Effector memory CD8-positive, alpha-beta T cell (primary cell): ENCODE results near the gene B3GAT3.

Experiments
- ATAC-seq: fragments of 150-1000 bp; cut with Tn5 transposase; replicated peaks from 2 replicates; pipeline ENCODE4 v1.10.0; 2021; ENCODE audit warnings: mild to moderate bottlenecking, moderate library complexity
- DNase-seq, 3 experiments: peaks; one replicate each; pipeline ENCODE4 v3.0.0; 2021
- H3K27ac Mint-ChIP-seq, 2 donors: one replicate each; pipeline ENCODE4 v1.8.0; 2022; ENCODE audit warnings: mild to moderate bottlenecking in 2 of 2, mixed read lengths in 2 of 2, moderate library complexity in 2 of 2
- H3K27me3 Mint-ChIP-seq, 2 donors: one replicate each; pipeline ENCODE4 v1.8.0; 2022; ENCODE audit warnings: mixed read lengths in 2 of 2
- H3K36me3 Mint-ChIP-seq: one replicate; pipeline ENCODE4 v1.8.0; 2022; ENCODE audit warnings: mild to moderate bottlenecking, moderate library complexity, mixed read lengths; ENCODE audit not compliant: insufficient read depth
- H3K4me1 Mint-ChIP-seq, 2 donors: one replicate each; pipeline ENCODE4 v1.8.0; 2022; ENCODE audit warnings: low read depth in 2 of 2, mixed read lengths in 2 of 2
- H3K4me3 Mint-ChIP-seq, 2 donors: one replicate each; pipeline ENCODE4 v1.8.0; 2022; ENCODE audit warnings: mild to moderate bottlenecking in 2 of 2, mixed read lengths in 2 of 2, moderate library complexity in 2 of 2
- H3K9me3 Mint-ChIP-seq, 2 donors: one replicate each; pipeline ENCODE4 v1.8.0; 2022; ENCODE audit warnings: mixed read lengths in 2 of 2
- total RNA-seq, 9 experiments: gene quantifications; one replicate each; lab custom pipeline; 2026; lab: John Stamatoyannopoulos, UW

The B3GAT3 gene
- total RNA-seq: 25.5 to 54.0 (median 39.7) reads per million in 9 experiments

DNA sequence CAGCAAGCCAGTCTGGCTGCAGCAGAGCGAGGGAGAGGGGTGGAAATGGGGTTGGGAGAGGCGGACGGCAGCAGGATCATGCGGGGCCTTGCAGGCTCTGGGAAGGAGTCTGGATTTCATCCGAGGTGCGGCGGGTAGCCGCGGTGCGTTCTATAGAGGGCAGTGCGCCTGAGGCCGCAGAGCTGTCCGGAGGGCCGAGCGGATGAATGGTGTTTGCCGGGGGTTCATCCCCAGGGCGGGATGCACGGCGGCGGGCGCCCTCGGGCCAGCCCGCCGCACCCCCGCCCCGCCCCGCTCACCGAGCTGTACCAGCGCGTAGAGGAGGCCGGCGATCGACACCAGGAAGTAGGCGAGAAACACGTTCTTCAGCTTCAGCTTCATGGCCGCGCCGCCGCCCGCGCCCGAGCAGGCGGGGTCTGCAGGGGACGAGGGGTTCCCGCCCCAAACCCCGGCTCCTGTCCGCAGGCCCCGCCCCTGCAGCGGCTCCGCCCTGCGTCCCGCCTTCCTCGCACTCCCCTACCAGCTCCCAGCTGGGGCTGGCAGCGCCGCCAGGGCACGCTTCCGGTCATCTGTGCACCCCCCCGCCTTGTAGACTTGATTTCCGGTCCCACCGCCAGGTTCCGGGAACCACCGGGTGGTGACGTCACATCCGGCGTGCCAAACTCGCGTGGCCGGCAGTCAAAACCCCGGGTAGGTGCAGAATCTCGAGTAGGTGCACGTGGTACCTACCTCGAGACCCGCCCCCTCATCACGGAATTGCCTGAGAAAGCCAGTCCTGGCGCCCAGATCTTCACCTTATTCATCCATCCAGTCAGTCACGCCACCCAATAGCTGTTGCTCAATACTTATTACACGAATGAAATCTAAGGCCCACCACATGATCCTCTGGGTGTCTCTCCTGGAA is at the start of gene B3GAT3:
B3GAT3 (minus strand) TSS at position 420 of the 904 bp plus-strand sequence; CDS start at position 381, 39 bp downstream.
- Mint-ChIP-seq H3K4me1 (peaks cover 18 to 20% of the 10 kb centered on the region in 2 donors), H3K9me3 (no peaks in the 10 kb centered on the region), H3K4me3 (peak within 1 kb of the TSS; percentile 80 to 91), H3K27ac (peak within 1 kb of the TSS; percentile 92 to 97), H3K27me3 (no peaks in the 10 kb centered on the region), H3K36me3 (peaks cover 44% of the 10 kb centered on the region)
- peak; percentile 95 to 97 (median 96) for DNase-seq
- peak; percentile 85 for ATAC-seq

DNA sequence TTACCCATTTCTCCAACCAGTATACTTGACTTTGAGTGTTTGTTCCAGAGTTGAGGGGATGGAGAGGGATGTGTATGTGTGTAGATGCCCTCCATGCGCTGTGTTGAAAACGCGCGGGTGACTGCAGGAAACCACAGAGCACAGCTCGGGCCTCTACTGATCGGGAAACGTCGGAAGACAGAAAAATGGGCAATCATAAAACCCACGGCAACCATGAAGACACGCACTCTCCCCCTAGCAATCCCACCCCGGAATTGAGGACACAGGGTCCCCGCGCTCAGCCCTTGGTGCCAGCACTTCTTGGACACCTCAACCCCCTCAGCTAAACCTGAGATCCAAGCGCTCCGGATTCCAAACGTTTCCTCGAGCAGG is 49.4 kb upstream of the B3GAT3 start:
- ATAC-seq (peak; percentile 40), DNase-seq (peak in 1 of 3 experiments; percentile 28)
- Mint-ChIP-seq H3K4me1 (peaks cover 21 to 47% of the 10 kb centered on the region in 2 donors), H3K9me3 (no peaks in the 10 kb centered on the region), H3K27me3 (no peaks in the 10 kb centered on the region), H3K36me3 (peaks cover 38% of the 10 kb centered on the region), H3K4me3 (peak overlapping the region; percentile 97 to 99), H3K27ac (peak overlapping the region; percentile 95)

DNA sequence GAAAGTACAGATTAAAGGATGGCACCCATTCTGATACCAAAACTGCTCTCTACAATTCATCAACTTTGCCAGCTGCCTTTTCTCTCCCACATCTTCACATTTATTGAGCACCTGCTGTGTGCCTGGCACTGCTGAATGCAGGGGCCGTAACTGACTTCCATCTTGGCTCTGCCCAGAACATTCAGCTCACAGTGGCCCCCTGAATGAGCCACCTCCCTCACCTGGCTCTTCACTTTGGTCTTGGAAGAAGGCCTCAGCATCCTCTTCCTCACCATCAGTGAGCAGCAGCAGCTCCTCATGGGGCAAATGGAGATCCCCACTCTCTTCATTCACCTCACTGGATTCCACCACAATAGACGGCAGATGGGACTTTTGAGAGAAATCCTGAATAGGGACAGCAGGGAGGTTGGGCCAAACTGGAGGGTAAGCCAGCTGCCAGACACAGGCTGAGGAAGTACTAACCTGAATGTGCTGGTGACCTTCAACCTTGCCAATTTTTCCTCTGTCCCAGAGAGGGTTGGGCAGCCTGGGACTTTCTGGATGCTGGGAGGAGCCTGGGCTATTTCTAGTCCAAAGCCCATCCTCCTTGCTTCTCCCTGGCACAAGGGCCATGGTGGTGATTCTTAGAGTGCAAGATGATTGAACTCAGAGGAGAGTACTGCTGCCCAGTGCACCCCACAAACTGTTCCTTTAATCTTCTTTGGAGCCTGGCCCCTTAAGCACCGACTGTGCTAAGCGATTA is 47.8 kb upstream of the B3GAT3 start:
- Mint-ChIP-seq H3K27ac (no peak overlapping the region), H3K36me3 (peaks cover 38% of the 10 kb centered on the region), H3K4me3 (peak overlapping the region in 1 of 2 donors; percentile 99), H3K27me3 (no peaks in the 10 kb centered on the region), H3K9me3 (no peaks in the 10 kb centered on the region), H3K4me1 (peaks cover 28 to 51% of the 10 kb centered on the region in 2 donors)
- ATAC-seq (no peak), DNase-seq (no peak)

DNA sequence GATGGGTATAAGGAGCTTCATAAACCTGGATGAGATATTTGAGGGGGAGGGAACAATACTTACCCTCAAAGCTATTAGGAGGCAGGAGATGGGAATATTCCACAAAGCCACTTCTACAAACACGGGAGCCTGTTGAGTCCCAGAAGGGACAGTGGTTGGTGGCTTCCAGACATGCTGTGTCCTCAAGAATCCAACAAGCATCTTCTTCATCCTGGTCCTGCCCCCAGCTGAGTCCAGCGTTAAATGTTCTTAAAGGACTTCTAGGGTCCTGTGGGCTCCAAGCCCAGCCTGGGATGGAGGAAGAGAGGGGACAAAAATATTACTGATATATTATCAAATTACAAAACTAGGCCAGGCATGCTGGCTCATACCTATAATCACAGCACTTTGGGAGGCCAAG is 45.7 kb upstream of the B3GAT3 start:
- no peak overlapping the region for H3K27ac Mint-ChIP-seq

DNA sequence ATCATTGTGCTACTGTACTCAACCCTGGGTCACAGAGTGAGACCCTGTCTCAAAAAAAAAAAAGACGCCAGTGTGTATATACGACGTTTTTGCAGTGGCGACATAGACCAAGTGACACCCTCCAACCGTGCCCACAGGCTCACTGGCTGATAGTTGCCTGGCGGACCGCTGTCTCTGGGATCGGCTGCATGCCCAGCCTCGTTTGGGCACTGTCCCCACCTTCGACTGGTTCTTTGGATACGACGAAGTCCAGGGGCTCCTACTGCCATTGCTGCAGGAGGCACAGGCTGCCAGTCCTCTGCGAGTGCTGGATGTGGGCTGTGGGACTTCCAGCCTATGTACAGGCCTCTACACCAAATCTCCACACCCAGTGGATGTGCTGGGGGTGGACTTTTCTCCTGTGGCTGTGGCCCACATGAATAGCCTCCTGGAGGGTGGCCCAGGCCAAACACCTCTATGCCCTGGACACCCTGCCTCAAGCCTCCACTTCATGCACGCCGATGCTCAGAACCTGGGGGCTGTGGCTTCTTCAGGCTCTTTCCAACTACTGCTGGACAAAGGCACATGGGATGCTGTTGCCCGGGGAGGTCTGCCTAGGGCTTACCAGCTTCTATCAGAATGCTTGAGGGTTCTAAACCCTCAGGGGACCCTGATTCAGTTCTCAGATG is 44.6 kb upstream of the B3GAT3 start:
- H3K4me3 Mint-ChIP-seq: peak overlapping the region; percentile 95 to 96
- H3K4me1 Mint-ChIP-seq: peaks cover 23 to 39% of the 10 kb centered on the region in 2 donors
- H3K27ac Mint-ChIP-seq: peak overlapping the region; percentile 96 to 98

More for the DNA sequence above, 45.7 kb upstream of the B3GAT3 start:
- Mint-ChIP-seq H3K4me1 (peaks cover 28 to 49% of the 10 kb centered on the region in 2 donors), H3K4me3 (peak overlapping the region in 1 of 2 donors; percentile 95), H3K36me3 (peaks cover 39% of the 10 kb centered on the region), H3K9me3 (no peaks in the 10 kb centered on the region), H3K27me3 (no peaks in the 10 kb centered on the region)
- no peak for ATAC-seq
- no peak for DNase-seq

DNA sequence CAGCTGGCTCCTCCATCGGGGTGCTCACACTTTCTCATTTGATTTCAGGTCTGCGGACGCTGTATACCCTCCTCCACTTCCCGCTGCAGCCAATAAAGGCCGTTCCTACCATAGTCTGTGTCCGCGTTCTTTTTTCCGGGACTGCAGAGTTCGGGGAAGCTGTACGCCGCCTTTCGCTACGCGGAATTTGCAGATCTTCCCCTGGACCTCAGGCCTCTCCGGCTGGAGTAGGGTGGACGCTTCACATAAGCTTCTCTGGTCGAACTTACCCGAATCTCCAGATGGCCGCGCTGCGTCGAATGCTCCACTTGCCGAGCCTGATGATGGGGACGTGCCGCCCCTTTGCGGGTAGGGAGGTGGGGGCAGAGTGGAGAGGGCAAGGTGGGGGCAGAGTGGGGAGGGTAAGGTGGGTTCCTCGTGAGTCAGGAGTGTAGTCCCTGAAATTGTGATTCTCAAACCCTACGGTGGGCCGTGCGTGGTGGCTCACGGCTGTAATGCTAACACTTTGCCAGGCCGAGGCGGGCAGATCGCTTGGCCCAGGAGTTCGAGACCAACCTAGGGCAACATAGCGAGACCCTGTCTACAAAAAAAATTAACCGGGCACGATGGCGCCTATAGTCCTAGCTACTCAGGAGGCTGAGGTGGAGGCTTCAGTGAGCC is 43.9 kb upstream of the B3GAT3 start:
- H3K4me3 Mint-ChIP-seq: peak overlapping the region; percentile 95 to 96
- H3K27me3 Mint-ChIP-seq: no peaks in the 10 kb centered on the region
- no peaks in the 10 kb centered on the region for H3K9me3 Mint-ChIP-seq
- H3K4me1 Mint-ChIP-seq: peaks cover 19 to 33% of the 10 kb centered on the region in 2 donors
- peak; percentile 54 for ATAC-seq
- H3K27ac Mint-ChIP-seq: peak overlapping the region; percentile 96 to 98
- H3K36me3 Mint-ChIP-seq: peaks cover 39% of the 10 kb centered on the region
- peak; percentile 53 to 59 (median 54) for DNase-seq

More for the DNA sequence above, 44.6 kb upstream of the B3GAT3 start:
- Mint-ChIP-seq H3K9me3 (no peaks in the 10 kb centered on the region), H3K27me3 (no peaks in the 10 kb centered on the region), H3K36me3 (peaks cover 33% of the 10 kb centered on the region)
- DNase-seq (no peak), ATAC-seq (no peak)

DNA sequence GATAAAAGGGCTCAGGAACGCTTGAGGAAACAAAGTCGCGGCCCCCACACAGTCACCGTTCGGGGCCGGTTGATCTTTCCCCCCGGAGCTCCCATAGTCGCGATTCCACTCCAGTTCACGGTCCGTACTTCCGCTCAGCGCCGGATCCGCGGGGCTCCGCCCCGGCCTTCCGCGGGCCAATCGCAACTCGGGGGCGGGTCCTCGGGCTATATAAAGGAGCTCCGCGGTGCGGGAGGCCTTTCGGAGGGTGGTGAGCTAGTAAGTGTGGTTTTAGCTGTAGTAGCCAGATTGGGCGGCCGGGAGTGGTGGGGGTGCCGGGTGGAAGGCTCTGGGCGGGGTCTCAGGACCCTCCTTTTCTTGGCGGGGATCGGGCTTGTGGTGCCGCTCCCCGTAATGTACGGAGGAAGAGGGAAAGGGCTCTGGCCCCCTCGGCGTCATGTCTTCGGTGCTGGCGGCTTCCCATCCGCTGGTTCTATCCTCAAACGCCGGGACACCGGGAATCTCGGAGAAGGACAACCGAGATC is 43.4 kb upstream of the B3GAT3 start, which contains the start of the genes C11orf98 and CSKMT:
C11orf98 (minus strand) TSS at position 136 of the 524 bp plus-strand sequence; CDS start at position 95, 41 bp downstream.
CSKMT (plus strand) TSS at position 238 of the 524 bp plus-strand sequence. CDS start 568 bp downstream, outside the sequence.
- Mint-ChIP-seq H3K4me1 (peaks cover 17 to 28% of the 10 kb centered on the region in 2 donors), H3K4me3 (peak within 1 kb of the TSS; percentile 95 to 96), H3K27me3 (no peaks in the 10 kb centered on the region), H3K9me3 (no peaks in the 10 kb centered on the region), H3K36me3 (peaks cover 39% of the 10 kb centered on the region), H3K27ac (peak within 1 kb of the TSS; percentile 96 to 98)
- ATAC-seq: peak; percentile 88
- peak; percentile 96 to 97 (median 97) for DNase-seq

DNA sequence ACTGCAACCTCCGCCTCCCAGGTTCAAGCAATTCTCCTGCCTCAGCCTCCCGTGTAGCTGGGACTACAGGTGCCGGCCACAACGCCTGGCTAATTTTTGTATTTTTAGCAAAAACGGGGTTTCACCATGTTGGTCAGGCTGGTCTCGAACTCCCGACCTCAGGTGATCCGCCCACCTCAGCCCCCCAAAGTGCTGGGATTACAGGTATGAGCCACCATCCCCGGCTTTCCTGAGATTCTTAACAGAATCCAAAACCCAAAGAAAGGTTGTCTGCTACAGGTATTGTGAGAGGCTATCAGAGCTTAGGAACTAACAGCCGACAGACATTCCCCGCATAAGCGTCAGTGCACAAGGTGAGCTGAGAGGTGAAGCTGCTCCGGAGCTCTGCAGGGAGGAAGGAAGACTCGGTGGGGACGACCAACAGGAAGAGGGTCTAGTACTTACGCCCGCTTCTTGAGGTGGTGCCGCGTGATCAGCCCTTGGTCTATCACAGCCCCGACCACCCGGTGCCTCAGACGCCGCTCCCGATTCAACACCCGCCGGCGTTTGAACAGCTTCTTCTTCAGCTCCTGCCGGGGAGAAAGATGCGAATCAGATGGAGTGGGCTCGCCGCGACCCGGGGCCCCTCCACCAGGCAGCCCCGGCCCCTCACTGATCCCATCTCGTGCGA is 42.8 kb upstream of the B3GAT3 start:
- peak in 2 of 3 experiments; percentile 39 to 46 for DNase-seq
- ATAC-seq: peak; percentile 45
- H3K27me3 Mint-ChIP-seq: no peaks in the 10 kb centered on the region
- peak overlapping the region; percentile 96 to 98 for H3K27ac Mint-ChIP-seq
- H3K9me3 Mint-ChIP-seq: no peaks in the 10 kb centered on the region
- peaks cover 17 to 27% of the 10 kb centered on the region in 2 donors for H3K4me1 Mint-ChIP-seq
- H3K4me3 Mint-ChIP-seq: peak overlapping the region; percentile 95 to 96
- H3K36me3 Mint-ChIP-seq: peaks cover 39% of the 10 kb centered on the region

DNA sequence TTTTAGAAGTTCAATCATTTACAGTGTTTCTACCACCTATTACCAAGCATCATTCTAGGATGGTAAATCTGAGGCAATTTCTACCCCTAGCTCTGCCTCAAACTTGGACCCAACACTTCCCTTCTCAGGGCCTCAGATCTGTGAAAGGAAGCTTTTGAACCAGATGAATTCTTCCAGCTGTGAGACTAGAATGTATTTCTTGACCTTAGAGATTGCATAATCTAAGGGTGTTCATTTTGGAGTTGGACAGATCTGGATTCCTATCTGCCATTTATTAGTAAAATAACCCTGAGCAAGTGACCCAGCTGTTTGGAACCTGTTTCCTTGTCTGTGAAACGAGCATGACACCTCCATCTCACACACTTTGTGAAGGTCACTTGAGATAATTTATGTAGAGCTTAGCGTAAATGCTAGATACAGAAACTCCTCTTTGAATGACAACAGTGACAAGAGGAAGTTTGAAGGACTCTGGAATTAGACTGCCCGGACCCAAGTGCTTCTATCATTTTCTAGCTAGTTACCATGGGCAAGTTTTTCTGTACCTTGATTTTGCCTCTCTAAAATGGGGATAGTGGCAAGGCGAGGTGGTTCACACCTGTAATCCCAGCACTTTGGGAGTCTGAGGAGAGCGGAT is 35.1 kb upstream of the B3GAT3 start:
- Mint-ChIP-seq H3K27ac (no peak overlapping the region), H3K4me1 (peaks cover 12% of the 10 kb centered on the region in 2 donors), H3K36me3 (peaks cover 38% of the 10 kb centered on the region), H3K27me3 (no peaks in the 10 kb centered on the region), H3K4me3 (no peak overlapping the region), H3K9me3 (no peaks in the 10 kb centered on the region)
- ATAC-seq: no peak
- DNase-seq: no peak

DNA sequence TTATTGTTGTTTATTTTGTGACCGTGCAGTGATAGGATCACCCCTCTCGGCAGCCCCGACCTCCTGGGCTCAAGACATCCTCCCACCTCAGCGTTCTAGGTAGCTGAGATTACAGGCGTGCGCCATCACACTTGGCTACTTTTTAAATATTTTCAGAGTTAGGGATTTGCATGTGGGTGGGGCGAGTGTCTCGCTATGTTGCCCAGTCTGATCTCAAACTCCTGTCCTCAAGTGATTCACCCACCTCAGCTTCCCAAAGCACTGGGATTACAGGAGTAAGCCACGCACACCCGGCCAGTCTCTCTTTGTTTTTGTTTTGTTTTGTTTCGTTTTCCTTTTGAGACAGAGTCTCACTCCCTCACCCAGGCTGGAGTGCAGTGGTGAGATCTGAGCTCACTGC is 32.5 kb upstream of the B3GAT3 start:
- Mint-ChIP-seq H3K4me1 (peaks cover 12 to 20% of the 10 kb centered on the region in 2 donors), H3K36me3 (peaks cover 30% of the 10 kb centered on the region), H3K9me3 (no peaks in the 10 kb centered on the region), H3K4me3 (peak overlapping the region; percentile 56 to 93), H3K27ac (peak overlapping the region; percentile 97 to 99), H3K27me3 (no peaks in the 10 kb centered on the region)
- DNase-seq (no peak), ATAC-seq (no peak)

DNA sequence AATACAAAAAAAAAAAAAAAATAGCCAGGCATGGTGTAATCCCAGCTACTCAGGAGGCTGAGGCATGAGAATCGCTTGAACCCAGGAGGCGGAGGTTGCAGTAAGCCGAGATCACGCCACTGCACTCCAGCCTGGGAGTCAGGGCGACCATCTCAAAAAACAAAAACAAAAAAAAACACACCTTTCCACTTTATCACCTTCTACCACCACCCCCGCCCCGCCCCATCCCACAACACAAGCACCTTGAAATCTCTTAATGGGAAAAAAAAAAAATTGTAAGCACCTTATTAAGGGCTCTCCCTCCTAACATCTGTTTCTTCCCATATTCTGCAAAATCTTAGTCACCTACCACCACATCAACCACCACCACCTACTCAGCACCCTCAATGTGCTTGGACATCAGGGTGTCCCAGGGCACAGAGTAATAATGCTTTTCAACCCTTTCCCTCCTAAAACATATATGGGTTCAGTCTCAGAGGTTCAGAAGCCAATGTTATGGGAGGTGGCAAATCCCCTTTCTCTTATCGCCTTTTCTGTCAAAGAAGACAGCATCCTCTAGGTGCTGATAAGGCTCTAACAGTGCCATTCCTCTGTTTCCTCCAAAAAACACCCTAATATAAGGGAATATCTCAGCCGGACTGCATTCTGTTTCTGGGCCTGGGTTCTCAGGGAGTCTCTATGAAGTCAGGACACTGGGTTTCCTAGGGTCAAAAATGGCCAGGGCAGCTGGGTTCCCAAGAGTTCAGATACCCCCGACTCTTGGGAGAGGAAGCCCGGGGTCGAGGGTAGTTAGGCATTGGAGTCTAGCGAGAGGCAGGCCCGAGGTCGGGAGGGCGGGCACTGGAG is 30.6 kb upstream of the B3GAT3 start:
- Mint-ChIP-seq H3K4me1 (peaks cover 12 to 20% of the 10 kb centered on the region in 2 donors), H3K27me3 (no peaks in the 10 kb centered on the region), H3K27ac (peak overlapping the region; percentile 97 to 99), H3K36me3 (peaks cover 33% of the 10 kb centered on the region), H3K4me3 (peak overlapping the region; percentile 93 to 95), H3K9me3 (no peaks in the 10 kb centered on the region)
- ATAC-seq: peak; percentile 3
- peak in 1 of 3 experiments; percentile 28 for DNase-seq
